GM06990 (cell line): ENCODE data around the gene NAXE.

Source experiments
- DNase-seq: peaks from one replicate; pipeline ENCODE4 v3.0.0-alpha.2; 2011; ENCODE audit not compliant: insufficient read length; ENCODE audit errors: extremely low read depth
- H3K27me3 ChIP-seq: replicated peaks from 2 replicates; pipeline ENCODE4 v1.6.0; 2011; ENCODE audit warnings: low read length; ENCODE audit not compliant: control insufficient read depth, insufficient read depth
- H3K36me3 ChIP-seq: 2 replicates; pipeline ENCODE4 v1.5.1; 2011; ENCODE audit warnings: low read length; ENCODE audit not compliant: control insufficient read depth, insufficient read depth
- H3K4me3 ChIP-seq: replicated peaks from 2 replicates; pipeline ENCODE4 v1.5.1; 2011; ENCODE audit warnings: low read depth, mild to moderate bottlenecking, control low read depth, low read length
- TF ChIP-seq, protein P1 (sequence below): IDR thresholded peaks from 2 replicates; pipeline ENCODE4 v1.5.1; 2011; ENCODE audit warnings: low read length, control low read depth, mild to moderate bottlenecking, inconsistent platforms; ENCODE audit not compliant: insufficient read depth, poor library complexity, severe bottlenecking

Gene NAXE

DNA sequence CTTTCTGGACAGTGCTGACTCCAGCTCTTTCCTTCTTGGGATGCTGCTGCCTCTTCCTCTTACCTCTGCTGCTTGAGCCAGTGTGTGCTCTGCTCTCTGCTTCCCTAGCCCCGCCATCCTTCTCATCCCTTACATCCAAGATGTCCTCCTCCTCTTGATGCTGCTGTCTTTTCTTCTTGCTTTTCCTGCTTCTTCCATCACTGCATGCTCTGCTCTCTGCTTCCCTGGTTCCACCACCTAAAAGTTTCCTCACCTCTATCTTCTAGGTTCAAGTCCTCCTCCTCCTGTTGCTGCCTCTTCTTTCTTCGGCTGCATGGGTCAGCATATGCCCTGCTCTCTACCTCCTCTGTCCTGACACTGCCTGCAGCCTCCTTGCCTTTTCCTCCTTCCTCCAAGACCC is 3.4 kb downstream of the NAXE start:
- TF ChIP-seq, protein P1, sequence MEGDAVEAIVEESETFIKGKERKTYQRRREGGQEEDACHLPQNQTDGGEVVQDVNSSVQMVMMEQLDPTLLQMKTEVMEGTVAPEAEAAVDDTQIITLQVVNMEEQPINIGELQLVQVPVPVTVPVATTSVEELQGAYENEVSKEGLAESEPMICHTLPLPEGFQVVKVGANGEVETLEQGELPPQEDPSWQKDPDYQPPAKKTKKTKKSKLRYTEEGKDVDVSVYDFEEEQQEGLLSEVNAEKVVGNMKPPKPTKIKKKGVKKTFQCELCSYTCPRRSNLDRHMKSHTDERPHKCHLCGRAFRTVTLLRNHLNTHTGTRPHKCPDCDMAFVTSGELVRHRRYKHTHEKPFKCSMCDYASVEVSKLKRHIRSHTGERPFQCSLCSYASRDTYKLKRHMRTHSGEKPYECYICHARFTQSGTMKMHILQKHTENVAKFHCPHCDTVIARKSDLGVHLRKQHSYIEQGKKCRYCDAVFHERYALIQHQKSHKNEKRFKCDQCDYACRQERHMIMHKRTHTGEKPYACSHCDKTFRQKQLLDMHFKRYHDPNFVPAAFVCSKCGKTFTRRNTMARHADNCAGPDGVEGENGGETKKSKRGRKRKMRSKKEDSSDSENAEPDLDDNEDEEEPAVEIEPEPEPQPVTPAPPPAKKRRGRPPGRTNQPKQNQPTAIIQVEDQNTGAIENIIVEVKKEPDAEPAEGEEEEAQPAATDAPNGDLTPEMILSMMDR = no peak
- peaks cover 20% of the 10 kb centered on the region for H3K36me3 ChIP-seq

DNA sequence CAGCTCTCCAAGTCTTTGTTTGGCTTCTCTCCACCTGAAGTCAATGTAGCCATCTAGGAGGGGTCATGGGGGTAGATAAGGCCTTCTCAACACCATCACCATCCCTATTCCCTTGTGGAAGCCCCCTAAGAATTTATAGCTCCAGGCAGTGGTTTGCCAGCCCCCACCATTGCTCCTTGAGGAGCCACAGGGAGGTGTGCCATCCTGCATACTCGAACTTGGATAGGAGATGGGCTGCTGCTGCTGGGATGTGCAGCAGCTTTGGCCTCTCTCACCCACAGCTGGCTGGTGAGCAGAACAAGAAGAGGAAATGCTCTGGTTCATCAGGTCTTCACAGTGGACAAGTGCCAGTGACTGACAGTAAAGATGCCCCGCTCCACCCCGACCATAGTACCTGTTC is 4.8 kb downstream of the NAXE start:
- Histone ChIP-seq H3K36me3 (peaks cover 20% of the 10 kb centered on the region), H3K4me3 (no peak overlapping the region), H3K27me3 (no peaks in the 10 kb centered on the region)
- TF ChIP-seq, protein P1 = no peak
- DNase-seq = no peak

More for the DNA sequence above, 3.4 kb downstream of the NAXE start:
- no peak for DNase-seq
- H3K4me3 ChIP-seq = no peak overlapping the region
- H3K27me3 ChIP-seq = no peaks in the 10 kb centered on the region

GRCh38 chr1:156598125-156598524 is 6.5 kb downstream of the NAXE start:
- H3K27me3 ChIP-seq = no peaks in the 10 kb centered on the region
- H3K36me3 ChIP-seq = peaks cover 20% of the 10 kb centered on the region
- no peak for DNase-seq
- H3K4me3 ChIP-seq = no peak overlapping the region
- TF ChIP-seq, protein P1 = no peak

DNA sequence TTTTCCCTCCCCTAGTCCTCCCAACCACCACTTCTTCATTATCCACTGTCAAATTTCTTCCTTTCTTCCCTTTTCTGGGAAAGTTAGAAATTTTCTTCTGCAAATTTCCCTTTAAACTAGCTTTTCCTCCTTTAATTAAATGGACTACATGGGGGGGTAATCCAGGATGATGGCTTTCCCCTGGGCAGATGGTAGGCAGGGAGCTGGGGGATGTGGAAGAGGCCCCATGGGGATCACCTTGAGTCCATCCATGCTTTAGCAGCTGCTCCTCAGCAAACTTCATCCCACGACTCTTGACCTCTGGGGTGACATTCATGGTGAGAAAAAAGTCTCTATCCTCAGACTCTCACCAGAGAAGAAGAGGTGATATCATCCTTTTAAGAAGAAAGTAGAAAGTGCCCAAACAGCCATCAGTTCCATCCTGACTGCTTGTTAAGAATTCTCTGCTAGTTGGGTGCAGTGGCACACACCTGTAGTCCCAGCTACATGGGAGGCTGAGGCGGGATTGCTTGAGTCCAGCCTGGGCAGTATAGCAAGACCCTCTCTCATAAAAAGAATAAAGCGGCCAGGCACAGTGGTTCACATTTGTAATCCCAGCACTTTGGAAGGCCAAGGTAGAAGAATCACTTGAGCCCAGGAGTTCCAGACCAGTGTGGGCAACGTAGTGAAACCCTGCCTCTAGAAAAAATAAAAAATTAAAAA is 7.3 kb downstream of the NAXE start:
- Histone ChIP-seq H3K27me3 (no peaks in the 10 kb centered on the region), H3K4me3 (no peak overlapping the region), H3K36me3 (peaks cover 20% of the 10 kb centered on the region)
- no peak for DNase-seq
- TF ChIP-seq, protein P1 = no peak

DNA sequence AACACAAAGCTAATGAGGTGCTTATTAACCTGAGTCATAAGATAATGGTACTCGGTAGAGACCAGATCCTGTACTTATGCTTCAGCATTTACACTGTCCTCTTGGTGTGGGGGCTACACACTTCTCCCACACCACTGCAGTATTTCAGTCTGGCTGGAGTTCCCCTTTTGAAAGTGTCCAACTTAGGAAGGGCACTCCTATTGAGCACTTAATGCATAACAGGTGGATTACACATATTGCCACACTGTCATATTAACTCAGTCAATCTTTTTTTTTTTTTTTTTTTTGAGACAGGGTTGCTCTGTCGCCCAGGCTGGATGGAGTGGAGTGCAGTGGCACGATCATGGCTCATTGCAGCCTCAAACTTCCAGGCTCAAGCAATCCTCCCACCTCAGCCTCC is 8.2 kb downstream of the NAXE start:
- Histone ChIP-seq H3K27me3 (no peaks in the 10 kb centered on the region), H3K36me3 (peaks cover 17% of the 10 kb centered on the region), H3K4me3 (peak overlapping the region; percentile 80; the same call in 1 of the 2 replicates)
- no peak for DNase-seq
- TF ChIP-seq, protein P1 = peak; percentile 17
